Tongue (tissue), 2 donors: Measurements from ENCODE around the gene MAFG. TPM values are rescaled to one million over a fixed set of nuclear protein-coding genes. Genes with fewer than 3 reads are reported as not detected.

Source experiments
- DNase-seq: peaks from one replicate; pipeline ENCODE4 v3.0.0-alpha.2; 2015
- total RNA-seq: library from RNA; depleted of rRNA; stranded (reverse); fragments of >200 nt; gene quantifications from one replicate; pipeline ENCODE4 v1.2.3, GENCODE V29; 2014

MAFG gene
- total RNA-seq, result 15.3 TPM

DNA sequence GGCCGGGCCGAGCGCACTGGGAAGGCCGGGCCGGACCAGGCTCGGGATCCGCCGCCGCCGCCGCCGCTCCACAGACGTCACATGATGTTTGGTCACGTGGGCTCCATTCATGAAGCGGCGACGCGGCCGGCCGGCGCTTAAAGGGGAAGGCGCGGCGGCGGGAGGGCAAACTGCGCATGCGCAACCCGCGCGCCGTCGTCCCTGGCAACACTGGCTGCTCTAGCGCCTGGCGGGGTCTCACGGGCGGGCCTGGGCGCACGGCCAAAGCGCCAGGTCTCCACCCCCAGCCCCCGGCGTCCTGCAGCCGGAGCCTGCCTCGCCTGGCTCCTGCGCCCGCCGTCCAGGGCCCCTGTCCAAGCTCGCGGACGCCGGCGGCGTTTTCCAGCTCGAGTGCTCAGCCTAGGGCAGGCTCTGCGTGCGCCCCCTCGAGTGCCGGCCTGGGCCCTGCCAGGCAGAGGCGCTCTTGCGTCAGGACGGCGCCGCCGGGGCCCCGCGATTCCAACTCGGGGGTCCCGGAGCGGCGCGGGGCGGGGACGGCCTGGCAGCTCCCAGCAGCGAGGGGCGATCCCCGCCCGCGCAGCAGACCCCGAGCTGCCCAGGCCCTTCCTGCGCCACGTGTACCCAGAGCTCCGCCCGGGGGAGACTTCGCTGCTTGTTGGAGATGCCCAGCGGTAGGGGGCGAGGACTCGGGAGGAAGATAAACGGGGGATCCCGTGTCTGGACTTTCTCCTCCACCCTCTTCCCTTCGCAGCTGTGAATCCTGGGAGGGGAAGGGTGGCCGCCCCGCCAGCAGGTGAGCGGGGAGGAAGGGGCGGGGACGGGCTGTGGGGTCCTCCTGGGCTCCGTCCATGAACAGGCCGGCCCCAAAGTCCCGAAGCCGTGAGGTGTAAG lies at the start of gene MAFG:
Gene MAFG (minus strand): TSS at position 83 of the 891 bp plus-strand sequence. CDS start 4,550 bp downstream, outside the sequence.
- peak; percentile 99 for DNase-seq

DNA sequence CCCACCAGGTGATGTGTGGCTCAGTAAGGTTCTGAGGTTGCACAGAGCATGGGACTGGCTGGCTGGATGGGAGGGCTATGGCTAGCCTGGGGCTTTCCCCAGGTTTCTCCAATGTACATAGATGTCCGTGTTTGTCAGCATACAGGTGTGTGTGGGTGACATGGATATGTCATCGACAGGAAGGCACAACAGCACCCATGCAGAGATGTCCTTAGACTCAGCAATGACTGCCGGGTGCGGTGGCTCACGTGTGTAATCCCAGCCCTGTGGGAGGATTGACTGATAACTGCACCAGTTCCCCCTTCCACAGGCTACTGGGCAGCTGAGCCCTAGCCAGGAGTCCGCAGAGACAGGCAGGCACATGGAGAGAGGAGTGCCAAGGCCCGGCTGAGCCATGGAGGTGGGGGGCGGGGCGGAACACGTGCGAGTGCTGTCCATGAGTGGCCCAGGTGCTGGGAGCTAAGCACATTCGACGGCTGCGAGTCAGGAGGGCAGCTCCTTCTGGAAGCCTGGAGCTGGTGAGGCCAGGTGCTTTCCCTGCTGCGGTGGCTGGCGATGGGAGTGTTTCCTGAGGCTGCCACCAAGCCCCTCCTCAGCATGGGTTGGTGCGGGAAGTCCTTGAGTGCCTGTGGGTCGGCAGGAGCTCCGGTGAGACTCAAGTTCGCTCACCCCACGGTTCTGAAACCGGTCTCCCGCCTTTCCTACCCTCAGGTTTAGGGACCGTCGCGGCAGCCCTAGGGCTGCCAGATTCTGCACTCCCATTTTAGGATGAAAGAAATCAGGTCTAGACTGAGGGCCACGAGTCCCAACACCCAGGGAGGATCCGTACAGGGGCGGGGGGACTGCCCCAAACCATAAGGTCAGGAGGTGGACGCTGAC lies 49.0 kb upstream of the MAFG start:
- DNase-seq, result peak; percentile 23

DNA sequence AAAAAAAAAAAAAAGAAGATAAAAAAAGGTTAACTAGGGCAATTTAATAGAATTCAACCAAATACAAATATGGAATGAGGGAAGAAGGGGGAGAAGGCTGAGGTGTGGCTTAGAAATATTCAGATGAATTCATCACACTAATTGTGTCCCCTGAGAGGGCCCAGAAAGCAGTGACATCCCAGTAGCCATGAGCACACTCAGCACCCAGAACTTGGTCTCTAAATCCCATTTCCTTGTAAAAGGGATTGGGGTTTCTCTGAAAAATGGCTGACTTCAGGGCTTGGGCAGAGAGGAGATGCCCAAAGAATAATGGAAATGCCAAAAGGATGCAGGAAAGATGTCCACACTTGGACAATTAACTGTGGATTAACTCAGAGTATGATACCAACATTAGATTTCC lies 45.9 kb upstream of the MAFG start:
- DNase-seq, result no peak

DNA sequence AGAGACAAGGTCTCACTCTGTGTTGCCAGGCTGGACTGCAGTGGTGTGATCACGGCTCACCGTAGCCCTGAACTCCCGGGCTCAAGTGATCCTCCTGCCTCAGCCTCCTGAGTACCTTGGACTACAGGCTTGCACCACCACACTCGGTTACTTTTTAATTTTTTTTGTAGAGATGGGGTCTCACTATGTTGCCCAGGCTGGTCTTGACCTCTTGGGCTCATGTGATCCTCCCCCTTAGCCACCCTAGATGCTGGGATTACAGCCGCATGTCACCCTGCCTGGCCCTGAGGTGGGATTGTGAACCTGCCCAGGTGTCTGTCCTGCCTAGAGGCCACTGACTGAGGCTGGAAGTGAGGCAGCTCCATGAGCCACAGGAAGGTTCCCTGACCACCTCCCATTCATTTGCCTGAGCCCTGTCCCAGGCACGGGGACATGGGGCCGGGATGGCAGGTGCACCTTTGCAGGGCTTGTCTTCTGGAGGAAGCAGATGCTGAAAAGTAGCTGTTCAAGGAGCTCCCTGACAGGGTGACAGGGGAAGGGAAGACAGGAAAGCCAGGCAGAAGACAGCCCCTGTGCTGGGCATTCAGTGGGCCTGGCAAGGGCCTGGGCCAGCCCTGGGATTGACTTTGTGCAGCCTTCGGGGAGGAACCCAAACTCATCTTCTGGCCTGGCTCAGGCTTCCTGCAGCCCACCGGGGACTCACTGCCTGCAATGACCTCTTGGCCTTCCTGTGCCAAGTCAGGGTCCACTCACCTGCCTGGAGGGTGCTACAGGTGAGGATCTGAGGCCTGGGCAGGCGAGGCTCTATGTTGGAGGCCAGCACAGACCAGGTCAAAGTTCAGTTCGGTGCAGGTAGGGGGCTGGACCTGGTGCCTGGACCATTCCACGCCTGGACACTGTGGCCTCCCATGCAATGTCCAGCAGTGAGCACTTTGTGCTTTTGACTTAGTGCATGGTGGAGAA lies 41.6 kb upstream of the MAFG start:
- DNase-seq, result no peak

DNA sequence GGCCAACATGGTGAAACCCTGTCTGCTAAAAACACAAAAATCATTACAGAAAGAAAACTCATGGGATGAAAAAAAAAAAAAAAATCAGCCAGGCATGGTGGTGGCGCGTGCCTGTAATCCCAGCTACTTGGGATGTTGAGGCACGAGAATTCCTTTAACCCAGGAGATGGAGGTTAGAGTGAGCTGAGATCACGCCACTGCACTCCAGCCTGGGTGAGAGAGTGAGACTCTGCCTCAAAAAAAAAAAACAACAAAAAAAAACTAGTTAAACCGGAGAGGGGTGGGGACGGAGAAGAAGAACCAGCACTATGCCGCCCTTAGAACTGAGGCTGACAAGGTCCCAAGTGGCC lies 40.8 kb upstream of the MAFG start:
- no peak for DNase-seq

DNA sequence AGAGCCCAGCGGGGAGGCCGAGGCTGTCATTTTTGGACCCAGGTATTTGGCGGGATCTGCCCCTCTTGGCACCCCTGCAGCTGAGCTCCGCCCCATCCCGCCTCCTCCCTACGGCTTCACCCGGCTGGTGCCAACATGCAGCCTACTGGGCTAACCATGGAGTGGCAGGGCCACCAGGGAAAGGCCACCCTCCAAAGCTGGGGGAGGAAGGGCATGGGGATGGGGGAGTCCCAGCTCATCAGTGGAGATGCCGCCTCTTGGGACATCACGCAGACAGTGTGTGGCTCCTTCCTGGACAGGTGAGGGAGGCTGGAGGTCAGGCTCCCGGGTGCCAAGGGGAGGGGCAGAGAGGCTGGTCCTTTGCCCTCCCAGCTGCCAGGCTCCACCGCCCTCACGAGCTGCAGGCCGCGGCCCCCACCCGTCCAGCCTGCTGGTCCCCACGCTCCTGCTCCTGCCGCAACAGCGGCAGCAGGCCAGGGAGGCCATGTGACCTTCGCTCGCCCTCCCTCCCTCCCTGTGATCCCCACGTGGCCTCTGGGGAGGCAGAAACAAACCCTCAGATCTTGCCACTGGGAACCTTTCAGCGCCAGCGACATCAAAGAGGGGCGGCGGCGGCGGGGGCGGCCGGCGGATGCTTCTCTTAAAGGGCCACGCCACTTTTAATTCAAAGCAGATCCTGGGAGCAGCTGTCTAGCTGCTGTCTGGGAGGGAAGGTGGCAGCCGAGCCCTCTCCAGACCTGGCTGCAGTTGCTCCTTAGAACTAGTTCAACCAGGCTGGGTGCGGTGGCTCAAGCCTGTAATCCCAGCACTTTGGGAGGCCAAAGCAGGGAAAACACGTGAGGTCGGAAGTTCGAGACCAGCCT lies 40.2 kb upstream of the MAFG start:
- DNase-seq, result peak; percentile 94

DNA sequence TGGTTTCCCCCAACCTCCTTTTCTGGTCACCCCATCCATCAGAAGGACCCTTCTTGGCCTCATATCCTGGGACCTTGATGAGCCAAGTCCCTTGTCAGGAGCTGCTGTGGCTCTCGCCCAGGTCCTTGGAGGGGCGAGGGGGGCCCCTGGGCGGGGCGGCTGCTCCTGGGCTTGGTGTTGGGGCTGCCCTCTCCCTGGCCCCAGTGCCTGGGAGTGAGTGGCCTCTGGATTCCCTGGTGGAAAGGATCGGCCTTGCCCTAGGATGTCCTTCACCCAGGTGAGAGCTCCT lies 39.7 kb upstream of the MAFG start:
- no peak for DNase-seq

DNA sequence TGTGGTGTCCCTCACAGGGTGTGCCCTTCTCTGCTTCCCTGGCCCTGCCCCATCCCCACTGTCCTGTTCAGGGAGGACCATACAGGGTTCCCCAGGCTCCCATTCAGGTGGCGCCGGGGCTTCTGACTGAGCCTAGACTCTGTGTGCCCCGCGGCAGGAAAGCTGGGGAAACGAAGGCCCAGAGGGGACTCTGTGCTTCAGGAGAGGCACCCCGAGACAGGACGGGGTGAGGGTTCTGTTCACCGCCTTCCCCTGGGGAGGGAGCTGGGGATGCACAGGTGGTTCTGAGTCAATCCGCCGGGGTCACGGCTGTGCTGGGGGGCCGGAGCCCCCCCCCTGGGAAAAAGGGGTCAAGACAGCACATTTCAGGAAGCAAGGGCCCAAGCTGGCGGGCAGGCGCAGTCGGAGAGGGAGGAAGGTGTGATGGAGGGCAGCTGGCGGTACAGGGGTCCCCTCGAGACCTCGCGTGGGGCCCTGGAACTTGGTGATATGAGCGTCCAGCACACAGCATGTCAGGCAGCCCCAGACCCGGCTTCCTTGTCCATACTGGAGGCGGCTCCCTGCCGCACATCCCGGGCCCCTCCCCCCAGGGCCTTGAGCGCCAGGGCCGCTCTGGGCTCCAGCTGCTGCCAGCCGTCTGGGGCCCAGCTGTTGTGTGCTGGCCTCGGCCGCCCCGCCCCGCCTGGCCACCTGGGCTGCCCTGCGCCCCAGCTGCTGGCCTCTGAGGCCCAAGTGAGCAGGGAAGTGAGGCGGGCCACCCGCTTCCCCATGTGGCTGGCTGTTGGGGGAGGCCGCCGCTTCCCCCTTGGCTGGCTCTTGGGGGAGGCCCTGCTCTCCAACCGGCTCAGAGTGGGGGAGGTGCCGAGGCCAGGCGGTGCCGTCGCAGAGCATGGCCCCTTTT lies 39.1 kb upstream of the MAFG start:
- peak; percentile 95 for DNase-seq

DNA sequence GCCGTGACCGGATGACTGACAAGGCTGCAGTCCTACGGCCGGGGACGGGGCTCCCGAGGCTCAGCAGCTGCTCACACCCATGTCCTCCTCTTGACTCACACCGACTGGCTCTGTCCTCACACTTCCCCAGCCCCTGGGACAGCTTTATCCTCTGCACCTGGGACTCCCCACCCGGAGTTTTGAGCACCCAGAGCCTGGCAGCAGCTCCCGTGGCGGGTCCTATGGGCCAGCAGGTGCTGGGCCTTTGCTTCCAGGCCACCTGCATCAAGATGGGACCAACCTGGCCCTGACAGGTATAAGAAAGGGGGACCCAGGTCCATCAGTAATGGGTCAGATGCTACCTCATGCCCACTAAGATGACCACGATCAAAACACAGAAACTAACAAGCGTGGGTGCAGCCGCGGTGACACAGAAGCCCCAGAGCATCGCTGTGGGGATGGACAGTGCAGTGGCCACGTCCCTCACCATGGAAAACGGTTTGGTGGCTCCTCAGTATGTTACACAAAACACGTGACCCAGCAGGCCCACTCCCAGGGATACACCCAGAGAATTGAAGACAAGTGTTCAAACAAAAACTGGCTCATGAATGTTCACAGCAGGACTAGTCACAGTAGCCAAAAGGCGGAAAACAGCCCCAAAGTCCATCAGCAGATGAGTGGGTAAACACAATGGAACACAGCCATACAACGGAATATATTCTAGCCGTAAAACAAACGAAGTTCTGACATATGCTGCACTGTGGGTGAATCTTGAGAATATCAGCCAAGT lies 36.7 kb upstream of the MAFG start:
- no peak for DNase-seq

DNA sequence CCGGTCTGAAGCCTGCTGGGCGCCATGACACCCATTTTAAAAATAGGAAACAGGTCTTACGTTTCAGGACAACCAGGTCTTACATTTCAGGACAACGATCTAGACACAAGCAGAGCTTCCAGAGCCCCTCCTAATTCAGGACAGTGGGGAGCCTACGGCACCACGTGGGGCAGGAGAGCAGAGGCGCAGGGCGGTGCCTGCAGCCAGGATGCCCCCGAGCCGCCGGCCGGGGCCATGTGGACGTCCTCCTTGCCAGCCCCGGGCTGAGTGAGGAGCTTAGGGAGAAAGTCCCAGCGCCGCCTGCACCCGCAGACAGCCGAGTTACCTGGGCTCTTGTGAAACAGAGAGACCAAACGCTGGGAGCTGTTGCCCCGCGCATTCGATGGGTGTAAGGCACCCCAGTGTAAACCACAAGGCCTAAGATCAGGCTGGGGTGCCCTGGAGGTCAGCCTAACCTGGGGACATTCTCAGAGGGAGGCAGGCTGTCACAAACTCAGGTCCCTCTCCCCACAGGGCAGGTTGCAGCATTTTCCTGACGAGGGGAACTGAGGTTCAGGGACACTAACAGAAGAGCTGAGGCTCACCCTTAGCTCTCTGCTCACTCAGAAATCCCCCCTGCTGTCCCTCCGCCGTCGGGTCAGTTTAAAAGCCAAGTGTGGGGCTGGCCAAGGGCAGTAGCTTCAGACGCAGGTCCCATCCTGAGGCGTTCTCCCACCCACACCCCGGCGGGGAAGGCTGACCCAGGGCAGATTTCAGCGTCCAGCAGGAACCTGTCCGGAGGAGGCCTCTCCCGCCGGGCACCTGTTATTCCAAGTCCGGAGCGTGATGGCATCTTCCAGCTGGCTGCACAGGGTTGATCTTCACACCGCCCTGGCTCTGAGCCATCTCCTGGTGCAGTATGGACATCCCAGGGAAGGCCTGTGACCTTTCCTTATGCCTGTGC lies 35.2 kb upstream of the MAFG start:
- DNase-seq, result peak; percentile 68

DNA sequence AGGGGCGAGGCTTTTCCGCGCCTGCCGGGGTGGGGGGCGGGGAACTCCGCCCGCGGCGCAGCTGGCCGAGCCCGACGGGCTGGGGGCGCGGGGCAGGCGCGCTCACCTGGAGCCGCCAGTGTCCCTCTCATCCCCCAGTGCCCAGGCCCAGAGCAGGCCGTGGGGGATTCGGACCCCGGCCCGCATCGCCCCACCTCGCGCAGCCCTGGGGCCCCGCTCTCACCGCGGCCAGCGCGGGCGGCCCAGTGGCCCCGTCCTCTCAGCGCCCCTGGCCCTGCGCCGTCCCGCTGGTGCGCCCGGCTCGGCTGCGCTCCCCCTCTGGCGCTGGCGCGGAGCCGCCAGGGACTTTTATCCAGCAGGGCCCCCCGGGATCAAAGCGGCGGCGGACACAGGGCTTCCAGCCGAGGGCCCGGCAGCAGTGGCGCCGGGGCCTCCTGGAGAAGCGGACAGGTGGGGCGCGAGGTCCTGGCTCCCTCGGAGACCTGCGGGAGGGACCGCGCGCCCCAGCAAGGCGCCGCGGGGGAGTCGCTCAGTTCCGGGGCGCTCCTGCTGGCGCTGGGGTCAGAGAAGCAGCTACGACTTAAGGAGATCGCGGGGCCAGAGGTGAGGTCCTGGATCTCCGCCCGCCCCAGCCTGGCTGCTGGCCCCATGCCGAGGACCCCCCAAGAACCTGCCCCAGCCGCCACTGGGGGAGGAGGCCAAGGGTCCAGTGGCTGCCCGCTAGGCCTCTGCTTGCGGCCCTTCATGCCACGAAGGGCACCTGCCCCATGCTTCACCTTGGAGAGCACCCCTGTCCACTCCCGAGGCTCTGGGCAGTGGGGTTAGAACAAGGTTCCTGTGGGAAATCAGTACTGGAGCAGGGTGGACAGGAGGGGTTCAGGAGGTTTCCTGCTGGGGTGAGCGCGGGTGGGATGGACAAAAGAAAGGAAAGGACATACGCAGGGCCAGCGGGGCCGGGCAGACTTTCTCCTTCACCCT lies 34.3 kb upstream of the MAFG start:
- no peak for DNase-seq

DNA sequence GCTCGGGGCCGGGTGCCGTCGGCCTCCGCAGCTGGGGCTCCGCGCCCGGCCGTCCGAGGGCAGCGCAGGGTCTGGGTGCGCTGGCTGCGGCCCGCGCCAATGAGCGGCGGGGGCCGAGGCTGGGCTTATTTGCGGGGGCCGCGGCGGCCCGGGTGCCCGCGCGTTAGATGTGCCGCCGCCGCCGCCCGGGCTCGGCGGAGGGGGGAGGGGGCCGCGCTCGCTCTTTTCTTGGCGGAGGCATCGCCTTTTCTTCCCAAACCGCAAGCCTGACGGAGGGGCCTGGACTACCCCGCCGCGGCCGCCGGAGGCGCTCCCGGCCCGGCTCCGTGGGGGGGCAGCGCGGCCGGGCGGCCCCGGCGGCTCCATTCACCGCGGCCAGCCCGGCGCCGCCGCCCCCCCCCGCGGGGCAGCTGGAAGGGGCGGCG lies 33.6 kb upstream of the MAFG start, which contains the start of gene NOTUM:
Gene NOTUM (minus strand): TSS at position 101 of the 425 bp plus-strand sequence. CDS start 278 bp downstream, outside the sequence.
- peak; percentile 59 for DNase-seq

DNA sequence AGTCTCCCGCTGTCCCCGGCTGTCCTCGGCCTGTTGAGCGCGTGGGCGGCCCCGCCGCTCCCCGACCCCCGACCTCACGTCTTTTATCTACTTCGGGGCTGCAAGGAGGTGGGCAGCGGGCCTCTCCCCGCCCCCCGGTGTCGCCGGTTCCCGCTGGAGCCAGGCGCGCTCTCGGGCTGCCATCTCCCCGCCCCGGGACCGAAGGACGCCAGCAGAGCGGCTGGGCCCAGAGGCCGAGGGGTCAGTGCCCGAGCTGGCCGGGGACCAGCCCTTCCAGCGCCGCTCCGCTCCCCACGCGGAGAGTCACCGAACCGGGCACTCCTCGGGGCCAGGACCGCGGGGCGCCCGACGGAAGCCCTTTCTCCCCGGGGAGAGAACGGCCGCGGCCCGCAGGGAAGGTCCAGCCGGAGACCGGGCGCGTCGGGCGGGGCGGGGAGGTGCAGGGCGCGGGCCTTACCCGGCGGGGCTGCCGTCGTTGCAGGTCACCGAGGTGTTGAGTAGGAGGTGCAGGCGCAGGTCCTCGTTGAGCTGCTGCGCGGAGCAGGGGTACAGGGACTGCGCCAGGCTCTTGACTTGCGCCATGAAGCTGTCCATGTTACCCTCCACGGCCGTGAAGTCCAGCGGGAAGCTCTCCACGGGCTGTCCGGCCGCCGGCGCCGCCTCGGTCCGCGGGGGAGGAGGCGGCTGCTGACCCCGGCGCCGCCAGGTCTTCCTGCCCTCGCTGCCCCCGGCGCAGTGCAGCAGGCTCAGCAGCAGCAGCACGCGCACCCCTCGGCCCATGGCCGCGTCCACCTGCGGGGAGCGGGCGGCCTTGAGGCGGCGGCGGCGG lies 32.8 kb upstream of the MAFG start:
- DNase-seq, result no peak

DNA sequence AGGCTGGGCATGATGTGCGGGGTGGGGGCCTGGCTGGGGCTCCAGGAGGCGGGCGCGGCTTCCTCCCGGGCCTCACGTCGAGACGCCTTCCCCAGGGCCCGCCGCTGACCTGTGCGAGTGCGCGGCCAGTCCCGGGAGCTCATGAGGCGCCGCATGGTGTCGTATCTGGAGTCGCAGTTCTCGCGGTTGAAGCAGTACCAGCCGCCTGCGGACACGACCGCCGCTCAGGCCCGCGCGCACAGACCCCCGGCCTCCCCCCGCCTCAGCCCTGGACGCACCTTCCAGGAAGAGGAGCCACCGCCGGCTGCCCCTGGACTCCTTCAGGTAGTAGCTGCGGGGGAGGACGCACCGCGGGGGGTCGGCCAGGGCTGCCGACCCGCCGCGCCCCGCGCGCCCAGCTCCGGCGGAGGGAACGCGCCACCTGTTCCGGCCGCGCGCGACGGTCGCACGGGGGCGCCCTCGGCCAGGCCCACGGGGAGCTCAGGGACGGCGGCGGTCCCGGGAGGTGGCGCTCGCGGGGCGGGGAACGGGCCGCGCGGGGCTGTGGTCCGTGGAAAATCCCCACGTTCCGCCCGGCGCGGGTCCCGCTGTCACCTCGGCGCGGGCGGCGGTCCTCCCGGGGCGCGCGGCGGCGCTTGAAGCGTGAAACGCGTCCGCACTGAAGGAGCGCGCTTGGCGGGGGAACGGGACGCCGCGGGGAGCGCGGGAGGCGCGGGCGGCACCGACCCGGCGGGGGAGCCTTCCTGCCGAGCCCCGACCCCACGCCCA lies 32.0 kb upstream of the MAFG start:
- peak; percentile 81 for DNase-seq
